Transverse colon (tissue), 3 donors: ENCODE data around the gene IL22RA1.

Source experiments
- POLR2A ChIP-seq: fragments of 450-650 bp; IDR thresholded peaks from one replicate; pipeline ENCODE4 v1.6.1; 2016; ENCODE audit warnings: antibody characterized with exemption, mild to moderate bottlenecking, moderate library complexity
- TF ChIP-seq, protein P1 (sequence below), 5 experiments: fragments of 200-600 bp in 3 of 5; fragments of 450-650 bp in 2 of 5; sonication (generic) in 3 of 5; IDR thresholded peaks; 1 replicate in 2 of 5; 2 replicates in 3 of 5; pipeline ENCODE4 v1.5.1; 2016 to 2017; ENCODE audit warnings: antibody characterized with exemption in 5 of 5, inconsistent platforms in 3 of 5, mild to moderate bottlenecking in 2 of 5, moderate library complexity in 1 of 5

DNA sequence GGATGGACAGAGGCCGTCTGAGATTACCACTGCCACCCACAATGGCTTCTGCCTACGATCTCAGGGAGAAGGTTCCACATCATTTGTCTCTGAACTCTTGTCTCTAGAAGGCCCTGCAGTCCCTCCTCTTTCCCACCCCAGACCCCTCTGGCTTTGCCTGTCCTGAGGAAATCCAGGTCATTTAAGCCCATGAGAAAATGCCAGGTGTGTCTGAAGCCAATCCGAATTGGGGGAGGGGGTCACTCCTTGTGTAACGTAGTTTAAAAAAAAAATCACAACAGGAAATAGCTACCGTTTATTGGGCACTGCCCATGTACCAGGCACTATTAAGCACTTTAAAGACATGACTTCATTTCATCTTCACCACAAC lies 23.5 kb downstream of the IL22RA1 start:
- TF ChIP-seq, protein P1, sequence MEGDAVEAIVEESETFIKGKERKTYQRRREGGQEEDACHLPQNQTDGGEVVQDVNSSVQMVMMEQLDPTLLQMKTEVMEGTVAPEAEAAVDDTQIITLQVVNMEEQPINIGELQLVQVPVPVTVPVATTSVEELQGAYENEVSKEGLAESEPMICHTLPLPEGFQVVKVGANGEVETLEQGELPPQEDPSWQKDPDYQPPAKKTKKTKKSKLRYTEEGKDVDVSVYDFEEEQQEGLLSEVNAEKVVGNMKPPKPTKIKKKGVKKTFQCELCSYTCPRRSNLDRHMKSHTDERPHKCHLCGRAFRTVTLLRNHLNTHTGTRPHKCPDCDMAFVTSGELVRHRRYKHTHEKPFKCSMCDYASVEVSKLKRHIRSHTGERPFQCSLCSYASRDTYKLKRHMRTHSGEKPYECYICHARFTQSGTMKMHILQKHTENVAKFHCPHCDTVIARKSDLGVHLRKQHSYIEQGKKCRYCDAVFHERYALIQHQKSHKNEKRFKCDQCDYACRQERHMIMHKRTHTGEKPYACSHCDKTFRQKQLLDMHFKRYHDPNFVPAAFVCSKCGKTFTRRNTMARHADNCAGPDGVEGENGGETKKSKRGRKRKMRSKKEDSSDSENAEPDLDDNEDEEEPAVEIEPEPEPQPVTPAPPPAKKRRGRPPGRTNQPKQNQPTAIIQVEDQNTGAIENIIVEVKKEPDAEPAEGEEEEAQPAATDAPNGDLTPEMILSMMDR (IDR thresholded peaks at IDR 0.05) = no peak
- TF ChIP-seq POLR2A = no peak
